AG04450 (cell line): Measurements from ENCODE around the gene IL5RA. TPM values are rescaled to one million over a fixed set of nuclear protein-coding genes. Genes with fewer than 3 reads are reported as not detected.

Experiments used
- CTCF ChIA-PET: fragments of 300-600, 350-600 bp; formaldehyde crosslinking; extraction: SDS; loops from one replicate; lab custom pipeline; 2022; ENCODE audit warnings: antibody characterized with exemption, inconsistent platforms; lab: Charles Lee
- POLR2A ChIA-PET: fragments of 350-600 bp; formaldehyde crosslinking; extraction: SDS; loops from one replicate; lab custom pipeline; 2021; ENCODE audit warnings: antibody characterized with exemption, inconsistent platforms; lab: Yijun Ruan, JAX
- DNase-seq: peaks from one replicate; pipeline ENCODE4 v3.0.0-alpha.2; 2011; ENCODE audit warnings: low read depth, low spot score
- H3K27ac ChIP-seq: one replicate; pipeline ENCODE4 v1.5.1; 2012; ENCODE audit warnings: low read depth, low read length, control low read depth
- H3K27me3 ChIP-seq: one replicate; pipeline ENCODE4 v1.6.0; 2012; ENCODE audit warnings: low read length; ENCODE audit not compliant: control insufficient read depth, insufficient read depth
- H3K4me3 ChIP-seq: 2 replicates; pipeline ENCODE4 v1.5.1; 2011; ENCODE audit warnings: mild to moderate bottlenecking, low read depth, low read length, control low read depth
- H3K9me3 ChIP-seq: 2 replicates; pipeline ENCODE4 v1.5.1; 2012; ENCODE audit warnings: low read length; ENCODE audit not compliant: control insufficient read depth, insufficient read depth
- CTCF ChIP-seq: IDR thresholded peaks from 2 replicates; pipeline ENCODE4 v1.5.1; 2011; ENCODE audit warnings: low read depth, low read length, control low read depth, inconsistent platforms
- polyA plus RNA-seq: library from polyadenylated mRNA; depleted of rRNA; stranded (reverse); fragments of >200 nt; gene quantifications from 2 replicates; pipeline ENCODE4 v1.2.3, GENCODE V29; 2011

The IL5RA gene
- polyA plus RNA-seq, 1 experiment = not detected

- CTCF ChIA-PET = no interaction called here
- no peak for DNase-seq
- no peak overlapping the region for H3K4me3 ChIP-seq
- H3K9me3 ChIP-seq = peaks cover 10% of the 10 kb centered on the region
- H3K27ac ChIP-seq = no peak overlapping the region
- TF ChIP-seq CTCF = no peak
- POLR2A ChIA-PET = no interaction called here
- H3K27me3 ChIP-seq = no peaks in the 10 kb centered on the region
These were observed 22.9 kb downstream of the IL5RA start for GRCh38 chr3:3087279-3087678.

- peaks cover 10% of the 10 kb centered on the region for H3K9me3 ChIP-seq
- no peak for TF ChIP-seq CTCF
- H3K4me3 ChIP-seq = no peak overlapping the region
- ChIA-PET CTCF (no interaction called here), POLR2A (no interaction called here)
- H3K27me3 ChIP-seq = no peaks in the 10 kb centered on the region
- no peak overlapping the region for H3K27ac ChIP-seq
- no peak for DNase-seq
These were observed 23.9 kb downstream of the IL5RA start for GRCh38 chr3:3086239-3086638.

- no peak overlapping the region for H3K4me3 ChIP-seq
- no peak overlapping the region for H3K27ac ChIP-seq
- TF ChIP-seq CTCF = no peak
- ChIA-PET CTCF (no interaction called here), POLR2A (no interaction called here)
- DNase-seq = no peak
- H3K27me3 ChIP-seq = no peaks in the 10 kb centered on the region
- peaks cover 10% of the 10 kb centered on the region for H3K9me3 ChIP-seq
These were observed 24.4 kb downstream of the IL5RA start for GRCh38 chr3:3085782-3086181.

GRCh38 chr3:3084890-3085289 lies 25.3 kb downstream of the IL5RA start:
- ChIA-PET CTCF (no interaction called here), POLR2A (no interaction called here)
- Histone ChIP-seq H3K4me3 (no peak overlapping the region), H3K9me3 (peaks cover 10% of the 10 kb centered on the region), H3K27me3 (no peaks in the 10 kb centered on the region), H3K27ac (no peak overlapping the region)
- no peak for DNase-seq
- TF ChIP-seq CTCF = no peak

- DNase-seq = no peak
- no peak for TF ChIP-seq CTCF
- H3K9me3 ChIP-seq = peaks cover 17% of the 10 kb centered on the region
- no peaks in the 10 kb centered on the region for H3K27me3 ChIP-seq
- H3K4me3 ChIP-seq = no peak overlapping the region
- ChIA-PET POLR2A (no interaction called here), CTCF (no interaction called here)
- H3K27ac ChIP-seq = no peak overlapping the region
These were observed 27.8 kb downstream of the IL5RA start for GRCh38 chr3:3082234-3082924.
